H1 (cell line): ENCODE results near the gene TXNDC2. TPM values are rescaled to one million over a fixed set of nuclear protein-coding genes. Genes with fewer than 3 reads are reported as not detected.

Experiments used
- RBBP5 ChIP-seq: IDR thresholded peaks from 2 replicates; pipeline ENCODE4 v1.7.1; 2012; ENCODE audit warnings: low read depth, mild to moderate bottlenecking, inconsistent platforms, low read length, moderate library complexity, borderline replicate concordance
- SUZ12 ChIP-seq: fragments of 200-600 bp; sonication (generic); IDR thresholded peaks from 2 replicates; pipeline ENCODE4 v1.6.1; 2012; ENCODE audit warnings: mild to moderate bottlenecking, inconsistent platforms, low read length, moderate library complexity, mixed read lengths
- polyA plus RNA-seq, 7 experiments: library from polyadenylated mRNA; depleted of rRNA in 3 of 7; stranded (reverse) in 5 of 7; unstranded in 2 of 7; fragments of >200 nt in 5 of 7; fragments of 200-250 nt in 2 of 7; gene quantifications; 1 replicate in 5 of 7; 2 replicates in 1 of 7; 4 replicates in 1 of 7; pipeline versions ENCODE4 v1.2.1 to v1.2.3, GENCODE V29; 2011 to 2013; ENCODE audit warnings: missing spikeins in 2 of 7, mixed read lengths in 2 of 7
- total RNA-seq: library from RNA; stranded (reverse); fragmentation: NEBNext Ultra II Directional; extraction: Animal tissue kit (Norgen Biotek cat#: 25700); gene quantifications from 2 replicates; pipeline ENCODE4 v1.2.1, GENCODE V29; 2021

The TXNDC2 gene
- total and polyA plus RNA-seq, 2 of the 8 experiments (the other 6 are each of a cell fraction or from before 2014, with no cell fraction given): 0.09 TPM; not detected in 1

GRCh38 chr18:9838144-9838877 is 47.5 kb upstream of the TXNDC2 start (continued):
- no peak for TF ChIP-seq SUZ12
- TF ChIP-seq RBBP5: 0 out of 2 replicates have a peak, but pooled peaks have one; percentile 44
